Cardiac muscle cell (in vitro differentiated cells and primary cell): ENCODE measurements around the gene ARHGAP35. TPM values are rescaled to one million over a fixed set of nuclear protein-coding genes. Genes with fewer than 3 reads are reported as not detected.

ENCODE experiments used
- DNase-seq, 2 donors: peaks; one replicate each; pipeline versions ENCODE4 v3.0.0 to v3.0.0-alpha.2; 2010 to 2017; ENCODE audit warnings: low read depth in 1 of 2, low spot score in 1 of 2
- H3K27ac ChIP-seq: fragments of 200-600 bp; sonication (generic); 2 replicates; pipeline ENCODE4 v1.5.1; 2016
- H3K27me3 ChIP-seq: fragments of 200-600 bp; sonication (generic); 2 replicates; pipeline ENCODE4 v1.6.0; 2016; ENCODE audit warnings: control low read depth
- H3K36me3 ChIP-seq: fragments of 200-600 bp; sonication (generic); 2 replicates; pipeline ENCODE4 v1.5.1; 2016; ENCODE audit warnings: control low read depth
- H3K4me1 ChIP-seq: fragments of 200-600 bp; sonication (generic); 2 replicates; pipeline ENCODE4 v1.8.1; 2017; ENCODE audit warnings: low read depth, mild to moderate bottlenecking, mixed run types
- H3K4me3 ChIP-seq: fragments of 200-600 bp; sonication (generic); 2 replicates; pipeline ENCODE4 v1.5.1; 2016; ENCODE audit warnings: mild to moderate bottlenecking
- H3K9me3 ChIP-seq: fragments of 200-600 bp; sonication (generic); 2 replicates; pipeline ENCODE4 v1.5.1; 2017; ENCODE audit warnings: low read depth, mild to moderate bottlenecking, control low read depth
- polyA plus RNA-seq: library from polyadenylated mRNA; unstranded; fragments of >200 nt; fragmentation: Nextera tagmentation; extraction: Ambion mirVana; gene quantifications from 2 replicates; pipeline ENCODE4 v1.2.1, GENCODE V29; 2016
- total RNA-seq: library from RNA; depleted of rRNA; stranded (reverse); fragments of >200 nt; gene quantifications from 2 replicates; pipeline ENCODE4 v1.2.3, GENCODE V29; 2016
- TF ChIP-seq, protein P1 (sequence below): IDR thresholded peaks from 2 replicates; pipeline ENCODE4 v1.5.1; 2012; ENCODE audit warnings: low read depth, mild to moderate bottlenecking, low read length

The ARHGAP35 gene
- 31.6 and 36.9 TPM in 2 replicates for total RNA-seq
- polyA plus RNA-seq: 15.9 and 19.8 TPM in 2 replicates

DNA sequence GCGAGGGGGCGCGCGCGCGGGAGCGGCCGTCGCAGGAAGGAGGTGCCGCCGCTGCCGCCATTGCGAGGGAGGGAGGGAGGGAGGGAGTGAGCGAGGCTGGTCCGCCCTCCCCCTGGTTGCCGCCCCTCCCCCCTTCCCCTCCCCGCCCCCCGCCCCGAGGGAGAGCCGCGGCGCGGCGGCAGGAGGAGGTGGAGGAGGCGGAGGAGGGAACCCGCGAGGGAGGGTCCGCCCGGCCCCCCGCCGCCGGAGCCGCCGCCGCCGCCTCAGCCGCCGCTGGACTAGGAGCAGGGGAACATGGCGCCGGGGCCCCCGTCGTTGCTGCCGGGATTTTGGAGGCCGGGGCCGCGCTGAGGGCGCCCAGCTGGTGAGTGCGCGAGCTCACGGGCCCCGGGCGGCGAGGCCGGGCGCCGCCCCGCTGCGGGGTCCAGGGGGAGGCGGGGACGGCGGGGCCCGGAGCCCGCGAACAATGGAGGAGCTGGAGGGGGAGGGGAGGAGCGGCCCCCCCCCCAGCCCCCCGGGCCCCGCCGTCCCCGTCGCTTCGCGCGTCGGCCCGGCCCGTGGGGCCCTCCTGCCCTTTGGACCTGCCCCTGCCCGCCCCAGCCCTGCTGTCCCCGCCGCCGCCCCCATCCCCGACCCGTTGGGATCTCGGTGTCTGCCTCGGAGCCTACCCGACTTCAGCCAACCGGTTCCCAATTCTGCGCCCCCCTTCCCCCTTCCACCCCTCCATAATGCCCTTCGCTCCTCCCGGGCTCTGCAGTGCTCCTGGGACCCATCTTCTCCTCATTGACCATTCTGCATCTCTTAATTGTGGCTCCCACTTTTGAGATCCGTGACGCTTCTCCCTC, at the start of gene ARHGAP35:
TSS of gene ARHGAP35 (plus strand) at position 152 of the 845 bp plus-strand sequence. CDS start 57,679 bp downstream, outside the sequence.
- no peak for DNase-seq
- peak within 1 kb of the TSS; percentile 98 for H3K27ac ChIP-seq
- no peaks in the 10 kb centered on the region for H3K9me3 ChIP-seq
- H3K36me3 ChIP-seq: no peaks in the 10 kb centered on the region
- H3K4me1 ChIP-seq: peaks cover 24% of the 10 kb centered on the region
- H3K4me3 ChIP-seq: peak within 1 kb of the TSS; percentile 66
- H3K27me3 ChIP-seq: no peaks in the 10 kb centered on the region
- TF ChIP-seq, protein P1, sequence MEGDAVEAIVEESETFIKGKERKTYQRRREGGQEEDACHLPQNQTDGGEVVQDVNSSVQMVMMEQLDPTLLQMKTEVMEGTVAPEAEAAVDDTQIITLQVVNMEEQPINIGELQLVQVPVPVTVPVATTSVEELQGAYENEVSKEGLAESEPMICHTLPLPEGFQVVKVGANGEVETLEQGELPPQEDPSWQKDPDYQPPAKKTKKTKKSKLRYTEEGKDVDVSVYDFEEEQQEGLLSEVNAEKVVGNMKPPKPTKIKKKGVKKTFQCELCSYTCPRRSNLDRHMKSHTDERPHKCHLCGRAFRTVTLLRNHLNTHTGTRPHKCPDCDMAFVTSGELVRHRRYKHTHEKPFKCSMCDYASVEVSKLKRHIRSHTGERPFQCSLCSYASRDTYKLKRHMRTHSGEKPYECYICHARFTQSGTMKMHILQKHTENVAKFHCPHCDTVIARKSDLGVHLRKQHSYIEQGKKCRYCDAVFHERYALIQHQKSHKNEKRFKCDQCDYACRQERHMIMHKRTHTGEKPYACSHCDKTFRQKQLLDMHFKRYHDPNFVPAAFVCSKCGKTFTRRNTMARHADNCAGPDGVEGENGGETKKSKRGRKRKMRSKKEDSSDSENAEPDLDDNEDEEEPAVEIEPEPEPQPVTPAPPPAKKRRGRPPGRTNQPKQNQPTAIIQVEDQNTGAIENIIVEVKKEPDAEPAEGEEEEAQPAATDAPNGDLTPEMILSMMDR: no peak

DNA sequence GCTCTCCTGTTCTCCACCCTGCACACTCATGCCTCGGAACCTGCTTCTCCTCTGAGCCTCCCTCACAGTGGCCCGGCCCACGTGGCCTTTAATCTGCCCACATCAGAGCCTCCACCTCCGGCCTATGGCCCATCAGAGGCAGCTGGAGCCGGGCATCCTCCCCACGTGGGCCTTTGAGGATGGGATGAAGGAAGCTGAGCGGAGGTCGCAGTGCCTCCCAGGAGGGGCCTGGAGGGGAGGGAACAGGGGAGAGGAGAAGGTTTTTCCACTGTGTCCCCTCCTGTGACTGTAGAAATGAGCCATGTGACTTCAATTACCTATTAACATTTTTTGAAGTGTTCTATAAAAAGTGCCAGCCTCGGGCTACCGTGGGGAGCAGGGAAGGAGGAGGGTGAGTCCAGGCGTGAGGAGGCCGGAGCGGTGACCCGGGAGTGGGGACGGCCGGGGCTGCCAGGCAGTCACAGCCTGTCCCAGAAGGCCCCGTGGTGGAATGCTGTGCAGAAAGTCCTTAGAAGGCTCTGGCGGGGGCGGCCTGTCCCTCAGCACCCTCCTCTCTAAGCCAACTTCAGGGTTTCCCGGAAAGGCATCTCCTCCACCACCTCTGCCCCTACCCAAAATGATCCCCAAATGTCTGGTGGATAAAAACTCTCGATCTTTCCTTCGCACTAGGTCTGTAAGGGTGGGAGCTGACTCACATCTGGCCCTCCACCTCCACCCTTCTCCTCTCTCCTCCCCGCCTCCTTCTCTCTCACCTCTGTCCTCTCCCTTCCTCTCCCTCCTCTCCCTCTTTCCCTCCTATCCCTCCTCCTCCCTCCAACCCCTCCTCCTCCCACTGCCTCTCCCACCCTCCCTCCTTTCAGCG, 47.6 kb upstream of the ARHGAP35 start:
- DNase-seq: peak; percentile 16 to 29
- H3K9me3 ChIP-seq: no peaks in the 10 kb centered on the region
- no peaks in the 10 kb centered on the region for H3K36me3 ChIP-seq
- TF ChIP-seq, protein P1: no peak
- no peaks in the 10 kb centered on the region for H3K27me3 ChIP-seq
- peak overlapping the region; percentile 25 for H3K27ac ChIP-seq
- H3K4me1 ChIP-seq: no peaks in the 10 kb centered on the region
- no peak overlapping the region for H3K4me3 ChIP-seq

DNA sequence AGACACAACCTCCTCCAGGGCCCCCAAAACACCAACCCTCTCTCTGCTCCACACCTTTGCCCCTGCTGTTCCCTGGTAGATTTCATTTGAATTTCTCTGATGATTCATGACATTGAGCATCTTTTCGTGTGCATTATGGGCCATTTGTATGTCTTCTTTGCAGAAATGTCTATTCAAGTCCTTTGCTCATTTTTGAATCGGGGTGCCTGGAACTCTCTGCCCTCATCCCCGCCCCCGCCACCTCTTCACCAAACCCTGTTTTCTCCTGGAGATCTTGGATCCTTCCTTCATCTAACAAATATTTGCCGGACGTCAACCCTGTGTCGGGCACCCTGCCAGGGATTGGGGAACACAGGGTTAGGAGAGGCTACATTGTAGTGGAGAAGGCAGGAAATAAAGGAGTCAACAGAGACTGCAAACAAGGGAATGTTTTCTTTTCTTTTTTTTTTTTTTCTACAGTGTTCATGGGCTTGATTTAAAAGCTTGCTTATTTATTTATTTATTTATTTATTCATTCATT, 46.9 kb upstream of the ARHGAP35 start:
- H3K27ac ChIP-seq: peak overlapping the region; percentile 25
- no peaks in the 10 kb centered on the region for H3K27me3 ChIP-seq
- TF ChIP-seq, protein P1: no peak
- DNase-seq: peak in 1 of 2 donors; percentile 90
- no peak overlapping the region for H3K4me3 ChIP-seq
- H3K9me3 ChIP-seq: no peaks in the 10 kb centered on the region
- H3K36me3 ChIP-seq: no peaks in the 10 kb centered on the region
- no peaks in the 10 kb centered on the region for H3K4me1 ChIP-seq

DNA sequence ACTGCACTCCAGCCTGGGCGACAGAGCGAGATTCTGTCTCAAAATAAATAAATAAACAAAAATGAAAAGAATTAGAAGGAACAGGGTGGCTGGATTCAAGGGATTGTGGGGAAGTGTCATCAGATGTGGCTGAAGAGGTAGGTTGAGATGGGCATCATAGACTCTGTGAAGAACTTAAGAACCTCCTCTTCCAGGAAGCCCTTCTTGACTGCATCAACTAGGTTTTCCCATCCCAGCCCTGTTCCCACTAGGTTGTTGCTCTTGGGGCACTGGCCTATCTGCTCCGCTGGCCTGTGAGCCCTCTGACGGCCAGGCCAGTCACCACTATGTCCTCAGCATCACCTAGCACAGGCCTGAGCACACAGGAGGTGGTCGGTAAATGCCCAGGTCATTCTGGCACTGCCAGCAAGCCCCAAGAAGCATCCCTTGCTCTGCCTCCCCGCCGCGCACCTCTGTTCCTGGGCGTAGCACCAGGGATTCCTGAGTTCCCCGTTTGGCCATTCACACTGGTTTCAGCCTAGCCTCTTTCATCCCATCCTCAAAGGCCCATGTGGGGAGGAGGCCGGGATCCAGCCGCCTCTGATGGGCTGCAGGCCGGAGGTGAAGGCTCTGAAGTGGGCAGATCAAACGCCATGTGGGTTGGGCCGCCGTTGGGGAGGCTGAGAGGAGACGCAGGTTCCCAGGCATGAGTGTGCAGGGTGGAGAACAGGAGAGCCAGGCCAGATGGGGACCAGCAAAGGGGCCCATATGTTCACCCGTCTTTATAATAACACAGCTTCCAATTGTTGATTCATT, 44.8 kb upstream of the ARHGAP35 start:
- Histone ChIP-seq H3K27me3 (no peaks in the 10 kb centered on the region), H3K4me3 (no peak overlapping the region), H3K27ac (no peak overlapping the region), H3K4me1 (peaks cover 3% of the 10 kb centered on the region), H3K9me3 (no peaks in the 10 kb centered on the region), H3K36me3 (no peaks in the 10 kb centered on the region)
- TF ChIP-seq, protein P1: no peak
- DNase-seq: no peak

DNA sequence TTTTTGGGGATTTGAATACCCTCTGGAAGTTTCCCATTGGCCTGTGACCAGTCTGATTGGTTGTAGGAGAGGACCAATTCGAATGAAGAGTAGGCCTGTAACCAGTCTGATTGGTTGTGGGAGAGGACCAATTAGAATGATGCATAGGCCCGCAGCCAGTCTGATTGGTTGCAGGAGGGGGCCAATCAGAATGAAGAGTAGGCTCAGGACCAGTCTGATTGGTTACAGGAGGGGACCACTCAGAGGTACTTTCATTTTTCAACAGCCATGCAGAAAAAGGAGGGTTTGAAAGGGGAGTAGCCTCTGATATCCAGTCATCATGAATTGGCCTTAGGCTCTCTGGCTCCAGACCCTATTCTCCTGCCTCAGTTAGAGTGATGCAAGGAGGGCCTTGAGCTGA, 42.0 kb upstream of the ARHGAP35 start:
- TF ChIP-seq, protein P1: no peak
- Histone ChIP-seq H3K27me3 (no peaks in the 10 kb centered on the region), H3K36me3 (no peaks in the 10 kb centered on the region), H3K27ac (no peak overlapping the region), H3K4me1 (peaks cover 10% of the 10 kb centered on the region), H3K9me3 (no peaks in the 10 kb centered on the region), H3K4me3 (no peak overlapping the region)
- peak in 1 of 2 donors; percentile 37 for DNase-seq
